T47D (cell line): ENCODE data around the gene AGAP5.
"Not testable (repeated sequence)": the region's sequence is repeated elsewhere in the genome, so short reads cannot be mapped to it uniquely, and the experiment has no call there.

Source experiments
- DNase-seq, 2 experiments: peaks; one replicate each; pipeline versions ENCODE4 v3.0.0 to v3.0.0-alpha.2; 2011 to 2012; ENCODE audit warnings: low read depth in 1 of 2, low spot score in 1 of 2
- JUND ChIP-seq: IDR thresholded peaks from 2 replicates; pipeline ENCODE4 v1.6.1; 2012; ENCODE audit warnings: low read depth
- in situ Hi-C: cut with HindIII; loops from 2 replicates; pipeline ENCODE4 v1.10.0; 2016; ENCODE audit warnings: low sequenced_read_pairs, low pct_unique_long_range_greater_than_20kb

AGAP5 gene

GRCh38 chr10:73697675-73698159 is at the start of gene AGAP5:
Gene AGAP5 (minus strand): TSS chr10:73698109. CDS start chr10:73697755, 354 bp downstream.
- DNase-seq, in situ Hi-C loops: not testable (repeated sequence)

- in situ Hi-C loops = no loop called here
- DNase-seq = no peak
- no peak for TF ChIP-seq JUND
These were observed 48.8 kb upstream of the AGAP5 start for GRCh38 chr10:73746721-73747120.

- TF ChIP-seq JUND = no peak
- DNase-seq = peak; percentile 43 to 76
- in situ Hi-C loops = no loop called here
These were observed 46.7 kb upstream of the AGAP5 start for GRCh38 chr10:73744664-73744975.

- in situ Hi-C loops = no loop called here
- DNase-seq = peak; percentile 91 to 98
- peak; percentile 18; the same call in 1 of the 2 replicates for TF ChIP-seq JUND
These were observed 46.2 kb upstream of the AGAP5 start, which contains the start of gene SEC24C for GRCh38 chr10:73743905-73744663. Gene SEC24C (plus strand): TSS chr10:73744372. CDS start chr10:73746833, 2,461 bp downstream.

- DNase-seq = no peak
- in situ Hi-C loops = no loop called here
- TF ChIP-seq JUND = no peak
These were observed 45.5 kb upstream of the AGAP5 start for GRCh38 chr10:73743327-73743904.

- TF ChIP-seq JUND = no peak
- no peak for DNase-seq
- in situ Hi-C loops = no loop called here
These were observed 44.5 kb upstream of the AGAP5 start for GRCh38 chr10:73742454-73742734.

GRCh38 chr10:73740501-73741254 is 42.8 kb upstream of the AGAP5 start:
- in situ Hi-C loops, DNase-seq: not testable (repeated sequence)

- in situ Hi-C loops = no loop called here
- no peak for DNase-seq
- TF ChIP-seq JUND = no peak
These were observed 36.9 kb upstream of the AGAP5 start for GRCh38 chr10:73734796-73735305.

GRCh38 chr10:73734028-73734720 is 36.3 kb upstream of the AGAP5 start:
- in situ Hi-C loops = no loop called here
- no peak for DNase-seq
- TF ChIP-seq JUND = no peak

GRCh38 chr10:73732931-73733623 is 35.2 kb upstream of the AGAP5 start:
- no peak for TF ChIP-seq JUND
- DNase-seq = no peak
- in situ Hi-C loops = no loop called here

GRCh38 chr10:73732426-73732825 is 34.5 kb upstream of the AGAP5 start:
- no peak for DNase-seq
- TF ChIP-seq JUND = no peak
- in situ Hi-C loops = no loop called here
